NCI-H1694 treated with DMSO at 0.1 percent for 48 hours (cell line): ENCODE measurements around the gene TMEM255A.
"Not testable (repeated sequence)": the region's sequence is repeated elsewhere in the genome, so short reads cannot be mapped to it uniquely, and the experiment has no call there.

Experiments
- DNase-seq: peaks from one replicate; lab custom pipeline; 2025; lab: John Stamatoyannopoulos, UW

The TMEM255A gene

GRCh38 chrX:120310861-120311726 lies at the start of gene TMEM255A:
TMEM255A (minus strand) TSS chrX:120311461; CDS start chrX:120311309, 152 bp downstream.
- peak; percentile 6 for DNase-seq

GRCh38 chrX:120358737-120359456 lies 47.6 kb upstream of the TMEM255A start:
- DNase-seq: no peak

GRCh38 chrX:120357186-120357585 lies 45.9 kb upstream of the TMEM255A start:
- DNase-seq: no peak

GRCh38 chrX:120356084-120356483 lies 44.8 kb upstream of the TMEM255A start:
- no peak for DNase-seq

GRCh38 chrX:120350450-120351138 lies 39.3 kb upstream of the TMEM255A start:
- no peak for DNase-seq

GRCh38 chrX:120344566-120344965 lies 33.3 kb upstream of the TMEM255A start:
- DNase-seq: not testable (repeated sequence)

- DNase-seq: no peak
These were observed 25.6 kb upstream of the TMEM255A start for GRCh38 chrX:120336899-120337298.

- no peak for DNase-seq
These were observed 24.0 kb upstream of the TMEM255A start for GRCh38 chrX:120335289-120335688.

GRCh38 chrX:120334603-120335002 lies 23.3 kb upstream of the TMEM255A start:
- no peak for DNase-seq

GRCh38 chrX:120334151-120334550 lies 22.9 kb upstream of the TMEM255A start:
- DNase-seq: no peak

- DNase-seq: no peak
These were observed 21.1 kb upstream of the TMEM255A start for GRCh38 chrX:120332394-120332793.

- DNase-seq: no peak
These were observed 19.9 kb upstream of the TMEM255A start for GRCh38 chrX:120331116-120331515.

GRCh38 chrX:120321520-120322281 lies 10.4 kb upstream of the TMEM255A start:
- no peak for DNase-seq

- DNase-seq: no peak
These were observed 7.2 kb upstream of the TMEM255A start for GRCh38 chrX:120318411-120318810.

GRCh38 chrX:120316587-120317283 lies 5.5 kb upstream of the TMEM255A start:
- DNase-seq: no peak

- no peak for DNase-seq
These were observed 4.5 kb upstream of the TMEM255A start for GRCh38 chrX:120315776-120316175.

GRCh38 chrX:120311727-120312063 lies 434 bp upstream of the TMEM255A start:
- no peak for DNase-seq

GRCh38 chrX:120309873-120310705 lies 1.2 kb downstream of the TMEM255A start:
- no peak for DNase-seq

GRCh38 chrX:120308959-120309872 lies 2.0 kb downstream of the TMEM255A start:
- no peak for DNase-seq
